Right lobe of liver (tissue), 6 donors: ENCODE data around the gene NIM1K. TPM values are rescaled to one million over a fixed set of nuclear protein-coding genes. Genes with fewer than 3 reads are reported as not detected.

Source experiments
- ATAC-seq, 4 donors: fragments of 200-7000 bp; cut with Tn5 transposase; one replicate each; pipeline ENCODE4 v1.9.1; 2020; ENCODE audit warnings: mild to moderate bottlenecking in 4 of 4, moderate library complexity in 4 of 4
- DNase-seq, 3 donors: peaks; one replicate each; pipeline ENCODE4 v3.0.0-alpha.2; 2020
- H3K27ac ChIP-seq, 3 donors: fragments of 200-600 bp; one replicate each; pipeline ENCODE4 v1.8.0; 2022
- H3K27me3 ChIP-seq, 2 donors: fragments of 200-600 bp; one replicate each; pipeline ENCODE4 v1.8.0; 2022
- H3K36me3 ChIP-seq, 4 donors: fragments of 200-600 bp; sonication (generic) in 1 of 4; one replicate each; pipeline versions ENCODE4 v1.5.1 to v1.8.0; 2017 to 2022; ENCODE audit warnings: control low read depth in 1 of 4
- H3K4me1 ChIP-seq, 4 donors: fragments of 200-600 bp; sonication (generic) in 1 of 4; one replicate each; pipeline versions ENCODE4 v1.5.1 to v1.8.0; 2017 to 2022; ENCODE audit warnings: control low read depth in 1 of 4
- H3K4me3 ChIP-seq, 3 donors: fragments of 200-600 bp; one replicate each; pipeline ENCODE4 v1.8.0; 2022
- H3K9me3 ChIP-seq, 4 donors: fragments of 200-600 bp; sonication (generic) in 1 of 4; one replicate each; pipeline versions ENCODE4 v1.5.1 to v1.8.0; 2017 to 2022; ENCODE audit warnings: control low read depth in 1 of 4
- CTCF ChIP-seq, 4 donors: fragments of 200-600 bp in 3 of 4; fragments of 450-650 bp in 1 of 4; IDR thresholded peaks; one replicate each; pipeline versions ENCODE4 v1.5.1 to v1.8.0; 2016 to 2022; ENCODE audit warnings: antibody characterized with exemption in 4 of 4, mild to moderate bottlenecking in 2 of 4
- POLR2A ChIP-seq: fragments of 450-650 bp; IDR thresholded peaks from one replicate; pipeline ENCODE4 v1.6.1; 2017; ENCODE audit warnings: antibody characterized with exemption, mild to moderate bottlenecking
- WGBS: methylation state at CpG from one replicate; pipeline ENCODE4 v1.1.6; 2018; ENCODE audit warnings: low coverage, low lambda C conversion rate; ENCODE audit not compliant: insufficient coverage; ENCODE audit errors: missing lambda C conversion rate; 5-methylcytosine and 5-hydroxymethylcytosine counted together
- intact Hi-C, 2 donors: fragments of 100-400 bp; cut with DNase I; formaldehyde crosslinking; loops; one replicate each; pipeline versions ENCODE4 v1.11.2 to v1.14.1; 2022
- total RNA-seq, 6 experiments: library from RNA; depleted of rRNA in 2 of 6; stranded (reverse); fragments of >200 nt in 2 of 6; fragmentation: NEBNext Ultra II Directional in 3 of 6; extraction: Animal tissue kit (Norgen Biotek cat#: 25700) in 3 of 6; gene quantifications; one replicate each; pipeline versions ENCODE4 v1.1.0 to v1.2.4, GENCODE V29; 2016 to 2023
- donor health status: DM: no; HTN: yes; CAD: no.
- donor health status: DM: no; HTN: no; CAD: no.
- donor health status: DM: no; HTN: no; CAD: no.
- donor health status: DM: no; HTN: yes; CAD: no.
- donor health status: DM: no; HTN: yes; CAD: no.

Gene NIM1K
- total RNA-seq, 6 experiments from 2014 or later = 0.06 to 0.55 (median 0.12) TPM; not detected in 2

GRCh38 chr5:43314724-43315123 lies 122.7 kb downstream of the NIM1K start:
- ATAC-seq (no peak), DNase-seq (no peak)
- intact Hi-C loops = no loop called here
- Histone ChIP-seq H3K4me1 (peaks cover 0 to 30% (median 8%) of the 10 kb centered on the region in 4 donors), H3K4me3 (no peak overlapping the region), H3K36me3 (no peaks in the 10 kb centered on the region), H3K27me3 (no peaks in the 10 kb centered on the region), H3K27ac (peak overlapping the region in 2 of 3 donors; percentile 71 to 79), H3K9me3 (no peaks in the 10 kb centered on the region)
- 32% methylated on average over 6 of the region's 6 CpGs for WGBS
- no peak for TF ChIP-seq CTCF (IDR thresholded peaks at IDR 0.05)
- no peak for TF ChIP-seq POLR2A

GRCh38 chr5:43315263-43315662 lies 123.2 kb downstream of the NIM1K start:
- Histone ChIP-seq H3K27me3 (no peaks in the 10 kb centered on the region), H3K4me3 (no peak overlapping the region), H3K9me3 (no peaks in the 10 kb centered on the region), H3K27ac (peak overlapping the region in 2 of 3 donors; percentile 71 to 79), H3K4me1 (peaks cover 0 to 25% (median 5%) of the 10 kb centered on the region in 4 donors), H3K36me3 (no peaks in the 10 kb centered on the region)
- no peak for DNase-seq
- intact Hi-C loops = no loop called here
- WGBS = 73% methylated on average over 8 of the region's 8 CpGs
- ATAC-seq = no peak
- no peak for TF ChIP-seq CTCF (IDR thresholded peaks at IDR 0.05)
- TF ChIP-seq POLR2A = no peak

GRCh38 chr5:43315682-43316081 lies 123.7 kb downstream of the NIM1K start:
- intact Hi-C loops = no loop called here
- ATAC-seq (no peak), DNase-seq (no peak)
- no peak overlapping the region for H3K27ac ChIP-seq
- H3K4me3 ChIP-seq = no peak overlapping the region
- 79% methylated on average over 3 of the region's 3 CpGs for WGBS
- H3K4me1 ChIP-seq = peaks cover 0 to 21% (median 3%) of the 10 kb centered on the region in 4 donors
- TF ChIP-seq CTCF (IDR thresholded peaks at IDR 0.05) = no peak
- TF ChIP-seq POLR2A = no peak
- no peaks in the 10 kb centered on the region for H3K36me3 ChIP-seq
- H3K9me3 ChIP-seq = no peaks in the 10 kb centered on the region
- H3K27me3 ChIP-seq = no peaks in the 10 kb centered on the region

GRCh38 chr5:43316421-43316820 lies 124.4 kb downstream of the NIM1K start:
- H3K27ac ChIP-seq = no peak overlapping the region

More at GRCh38 chr5:43316421-43316820, 124.4 kb downstream of the NIM1K start:
- ATAC-seq = no peak
- Histone ChIP-seq H3K4me1 (peaks cover 0 to 17% (median 3%) of the 10 kb centered on the region in 4 donors), H3K9me3 (no peaks in the 10 kb centered on the region), H3K4me3 (no peak overlapping the region), H3K36me3 (no peaks in the 10 kb centered on the region), H3K27me3 (no peaks in the 10 kb centered on the region)
- TF ChIP-seq CTCF (IDR thresholded peaks at IDR 0.05) (no peak), POLR2A (no peak)
- intact Hi-C loops = no loop called here
- WGBS = 98% methylated on average over 4 of the region's 5 CpGs
- no peak for DNase-seq
